Keratinocyte (primary cell): ENCODE data around the gene TOX3. TPM values are rescaled to one million over a fixed set of nuclear protein-coding genes. Genes with fewer than 3 reads are reported as not detected.

ENCODE experiments used
- DNase-seq: peaks from one replicate; pipeline ENCODE4 v3.0.0-alpha.2; 2011; ENCODE audit warnings: low read depth, missing footprints, low spot score
- FAIRE-seq: peaks from 2 replicates; lab custom pipeline; 2011; peaks lifted over from hg19 to GRCh38; lab: Jason Lieb, UNC
- H2AFZ ChIP-seq: 2 replicates; pipeline ENCODE4 v1.6.0; 2012; ENCODE audit warnings: low read length, control low read depth, inconsistent platforms; ENCODE audit not compliant: control insufficient read depth
- H3K27ac ChIP-seq: 2 replicates; pipeline ENCODE4 v1.5.1; 2011; ENCODE audit warnings: low read length; ENCODE audit not compliant: control insufficient read depth, insufficient read depth
- H3K27me3 ChIP-seq: 3 replicates; pipeline ENCODE4 v1.6.0; 2011; ENCODE audit warnings: low read length; ENCODE audit not compliant: control insufficient read depth, insufficient read depth; ENCODE audit errors: extremely low read depth
- H3K36me3 ChIP-seq, 2 experiments: 2 replicates in 1 of 2; 3 replicates in 1 of 2; pipeline ENCODE4 v1.5.1; 2011; ENCODE audit warnings: low read length in 2 of 2, mild to moderate bottlenecking in 1 of 2; ENCODE audit not compliant: control insufficient read depth in 2 of 2, insufficient read depth in 2 of 2; ENCODE audit errors: extremely low read depth in 1 of 2
- H3K4me1 ChIP-seq: 3 replicates; pipeline ENCODE4 v1.5.1; 2011; ENCODE audit warnings: low read length; ENCODE audit not compliant: control insufficient read depth, insufficient read depth; ENCODE audit errors: extremely low read depth
- H3K4me2 ChIP-seq: 3 replicates; pipeline ENCODE4 v1.6.0; 2011; ENCODE audit warnings: low read depth, low read length; ENCODE audit not compliant: control insufficient read depth, insufficient read depth; ENCODE audit errors: extremely low read depth
- H3K4me3 ChIP-seq, 3 experiments: fragments of 200-600 bp in 1 of 3; sonication (generic) in 1 of 3; 2 replicates in 2 of 3; 3 replicates in 1 of 3; pipeline ENCODE4 v1.5.1; 2011 to 2016; ENCODE audit warnings: low read length in 3 of 3, mild to moderate bottlenecking in 3 of 3, control low read depth in 2 of 3, inconsistent platforms in 1 of 3, low read depth in 1 of 3, mixed read lengths in 1 of 3, mixed run types in 1 of 3, moderate library complexity in 1 of 3; ENCODE audit not compliant: control insufficient read depth in 2 of 3, insufficient read depth in 2 of 3; ENCODE audit errors: extremely low read depth in 1 of 3
- H3K79me2 ChIP-seq: 2 replicates; pipeline ENCODE4 v1.6.0; 2012; ENCODE audit warnings: low read length; ENCODE audit not compliant: control insufficient read depth, insufficient read depth
- H3K9ac ChIP-seq: 3 replicates; pipeline ENCODE4 v1.6.0; 2011; ENCODE audit warnings: low read length; ENCODE audit not compliant: control insufficient read depth, insufficient read depth; ENCODE audit errors: extremely low read depth
- H3K9me1 ChIP-seq: 3 replicates; pipeline ENCODE4 v1.6.0; 2011; ENCODE audit warnings: low read length; ENCODE audit not compliant: control insufficient read depth, insufficient read depth; ENCODE audit errors: extremely low read depth
- H3K9me3 ChIP-seq: 2 replicates; pipeline ENCODE4 v1.5.1; 2012; ENCODE audit warnings: low read depth, low read length; ENCODE audit not compliant: control insufficient read depth
- H4K20me1 ChIP-seq: 3 replicates; pipeline ENCODE4 v1.6.0; 2011; ENCODE audit warnings: low read length; ENCODE audit not compliant: control insufficient read depth, insufficient read depth; ENCODE audit errors: extremely low read depth
- CTCF ChIP-seq, 3 experiments: IDR thresholded peaks in 1 of 3; conservative IDR thresholded peaks in 1 of 3; optimal IDR thresholded peaks in 1 of 3; 2 replicates in 2 of 3; 3 replicates in 1 of 3; pipeline versions ENCODE3 to v1.5.1; 2011; ENCODE audit warnings: low read length in 3 of 3, mild to moderate bottlenecking in 3 of 3, moderate library complexity in 2 of 3, control low read depth in 1 of 3, inconsistent platforms in 1 of 3; ENCODE audit not compliant: insufficient read depth in 2 of 3; ENCODE audit errors: extremely low read depth in 1 of 3
- EZH2 ChIP-seq: IDR thresholded peaks from one replicate; pipeline ENCODE4 v1.6.1; 2012; ENCODE audit warnings: inconsistent platforms, mild to moderate bottlenecking, low read length, moderate library complexity
- dilution Hi-C: fragments of 300-500 bp; cut with MboI; formaldehyde crosslinking; loops from one replicate; pipeline ENCODE4 v1.7.0; 2020; ENCODE audit warnings: low sequenced_read_pairs; ENCODE audit not compliant: extremely low pct_ligation_motif_present
- polyA plus RNA-seq, 5 experiments: library from polyadenylated mRNA; depleted of rRNA in 3 of 5; stranded (reverse) in 3 of 5; stranded (forward) in 1 of 5; unstranded in 1 of 5; fragments of >200 nt; gene quantifications; 1 replicate in 1 of 5; 2 replicates in 3 of 5; 3 replicates in 1 of 5; pipeline versions ENCODE4 v1.2.1 to v1.2.3, GENCODE V29; 2011 to 2012; ENCODE audit warnings: missing spikeins in 2 of 5, low read depth in 1 of 5, low replicate concordance in 1 of 5

TOX3 gene
- polyA plus RNA-seq, 1 donor (not counting 4 experiments of a cell fraction or from before 2014, with no cell fraction given) = not detected

DNA sequence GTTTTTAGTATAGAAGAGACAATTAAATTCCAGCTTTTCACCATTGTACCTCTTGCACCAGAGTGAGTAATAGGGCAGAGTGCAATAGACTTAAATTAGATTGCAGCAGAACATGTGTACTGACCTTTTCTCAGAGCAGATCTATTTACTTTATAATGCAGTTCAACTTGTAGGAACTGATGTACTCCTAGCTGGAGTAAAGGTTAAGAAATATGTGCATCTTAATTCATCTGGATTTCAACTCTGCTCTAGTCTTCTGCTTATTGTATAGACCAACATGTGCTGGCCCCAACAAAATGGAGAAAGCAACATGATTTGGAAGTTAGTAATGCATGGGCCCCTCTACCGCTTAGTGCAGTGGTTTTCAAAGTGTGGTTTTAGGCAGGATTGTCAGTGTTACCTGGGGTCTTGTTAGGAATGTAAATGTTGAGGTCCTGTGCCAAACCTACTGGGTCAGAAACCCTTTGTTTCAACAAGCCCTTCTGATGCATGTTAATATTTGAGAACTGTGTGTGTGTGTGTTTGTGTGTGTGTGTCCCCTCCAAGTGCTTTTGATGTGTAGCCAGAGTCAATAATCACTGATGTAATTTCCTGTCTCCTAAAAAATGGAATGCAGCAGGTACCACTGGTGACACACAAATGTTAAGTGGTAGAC is 138.6 kb downstream of the TOX3 start:
- DNase-seq = no peak
- Histone ChIP-seq H3K9ac (no peak overlapping the region), H3K27me3 (no peaks in the 10 kb centered on the region), H4K20me1 (no peaks in the 10 kb centered on the region), H3K36me3 (no peaks in the 10 kb centered on the region), H3K4me1 (peaks cover 23% of the 10 kb centered on the region), H3K9me3 (no peaks in the 10 kb centered on the region), H3K4me3 (no peak overlapping the region), H3K27ac (no peak overlapping the region), H3K4me2 (no peak overlapping the region), H2AFZ (no peak overlapping the region), H3K79me2 (no peaks in the 10 kb centered on the region), H3K9me1 (no peaks in the 10 kb centered on the region)
- no peak for TF ChIP-seq CTCF (optimal IDR thresholded peaks at IDR 0.05 in 1 of 3, IDR thresholded peaks at IDR 0.05 in 1 of 3, conservative IDR thresholded peaks at IDR 0.05 in 1 of 3; ENCODE audit: extremely low read depth in 1 of 3, insufficient read depth in 2 of 3, low read length in 3 of 3)
- TF ChIP-seq EZH2 = no peak
- FAIRE-seq = no peak
- dilution Hi-C loops = no loop called here

GRCh38 chr16:52407778-52408177 is 139.2 kb downstream of the TOX3 start:
- dilution Hi-C loops = no loop called here
- H3K4me1 ChIP-seq = peaks cover 23% of the 10 kb centered on the region
- H3K27me3 ChIP-seq = no peaks in the 10 kb centered on the region
- H3K9me1 ChIP-seq = no peaks in the 10 kb centered on the region
- H3K36me3 ChIP-seq = no peaks in the 10 kb centered on the region
- H3K9ac ChIP-seq = no peak overlapping the region
- DNase-seq (no peak), FAIRE-seq (no peak)
- no peak for TF ChIP-seq CTCF (optimal IDR thresholded peaks at IDR 0.05 in 1 of 3, IDR thresholded peaks at IDR 0.05 in 1 of 3, conservative IDR thresholded peaks at IDR 0.05 in 1 of 3; ENCODE audit: extremely low read depth in 1 of 3, insufficient read depth in 2 of 3, low read length in 3 of 3)
- H4K20me1 ChIP-seq = no peaks in the 10 kb centered on the region
- H2AFZ ChIP-seq = no peak overlapping the region
- H3K4me3 ChIP-seq = no peak overlapping the region
- no peaks in the 10 kb centered on the region for H3K9me3 ChIP-seq
- H3K79me2 ChIP-seq = no peaks in the 10 kb centered on the region
- H3K4me2 ChIP-seq = no peak overlapping the region
- H3K27ac ChIP-seq = no peak overlapping the region
